Superior temporal gyrus (tissue), 1 donor: ENCODE results near the gene ENHO.
"Not testable (repeated sequence)": the region's sequence is repeated elsewhere in the genome, so short reads cannot be mapped to it uniquely, and the experiment has no call there.

ENCODE experiments used
- DNase-seq: peaks from one replicate; pipeline ENCODE4 v3.0.0-alpha.2; 2016; ENCODE audit errors: extremely low spot score

Gene ENHO

DNA sequence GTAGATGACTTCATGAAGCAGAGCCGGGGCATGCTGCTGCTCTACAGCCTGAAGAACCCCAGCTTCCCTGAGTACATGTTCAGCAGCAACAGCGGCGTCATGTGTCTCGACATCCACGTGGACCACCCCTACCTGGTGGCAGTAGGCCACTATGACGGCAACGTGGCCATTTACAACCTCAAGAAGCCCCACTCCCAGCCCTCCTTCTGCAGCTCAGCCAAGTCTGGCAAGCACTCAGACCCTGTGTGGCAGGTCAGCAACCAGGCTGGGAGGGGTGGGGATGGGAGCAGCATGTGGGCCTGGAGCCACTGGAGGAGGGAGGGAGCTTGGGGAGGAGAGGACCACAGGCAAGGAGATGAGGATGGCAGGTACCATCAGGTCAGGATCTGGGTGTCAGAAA is 16.2 kb downstream of the ENHO start:
- no peak for DNase-seq

DNA sequence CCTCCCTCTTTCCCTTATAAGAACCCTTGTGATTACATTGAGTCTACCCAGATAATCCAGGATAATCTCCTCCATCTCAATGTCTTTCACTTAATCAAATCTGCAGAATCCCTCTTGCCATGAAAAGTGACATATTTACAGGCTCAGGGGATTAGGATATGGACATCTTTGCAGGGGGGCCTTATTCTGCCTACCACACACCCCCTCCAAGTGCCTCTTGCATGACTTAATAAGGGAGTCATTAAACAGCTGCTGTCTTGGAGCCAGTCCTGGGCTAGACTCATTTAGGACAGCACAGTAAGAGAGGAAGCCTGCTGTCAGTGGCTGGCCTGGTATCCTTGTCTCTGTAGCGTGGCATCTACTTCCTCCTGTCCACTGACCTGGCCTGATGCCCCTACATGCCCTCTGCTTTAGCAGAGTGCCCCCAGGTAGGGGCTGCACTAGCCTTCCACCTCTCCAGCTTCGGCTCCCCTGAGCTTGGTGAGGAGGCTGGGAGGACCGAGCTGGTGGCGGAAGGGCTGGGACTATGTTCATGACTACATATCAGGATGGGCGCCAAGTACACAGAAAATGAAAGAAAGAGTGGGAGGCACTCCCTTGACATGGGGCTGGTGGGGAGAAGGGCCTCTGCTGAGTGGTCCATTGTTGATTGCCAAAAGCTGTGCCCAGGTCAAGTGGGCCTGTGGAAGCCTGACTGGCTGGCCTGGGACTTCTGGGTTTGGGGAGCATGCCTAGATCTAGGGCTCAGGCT is 17.2 kb downstream of the ENHO start:
- DNase-seq = no peak

DNA sequence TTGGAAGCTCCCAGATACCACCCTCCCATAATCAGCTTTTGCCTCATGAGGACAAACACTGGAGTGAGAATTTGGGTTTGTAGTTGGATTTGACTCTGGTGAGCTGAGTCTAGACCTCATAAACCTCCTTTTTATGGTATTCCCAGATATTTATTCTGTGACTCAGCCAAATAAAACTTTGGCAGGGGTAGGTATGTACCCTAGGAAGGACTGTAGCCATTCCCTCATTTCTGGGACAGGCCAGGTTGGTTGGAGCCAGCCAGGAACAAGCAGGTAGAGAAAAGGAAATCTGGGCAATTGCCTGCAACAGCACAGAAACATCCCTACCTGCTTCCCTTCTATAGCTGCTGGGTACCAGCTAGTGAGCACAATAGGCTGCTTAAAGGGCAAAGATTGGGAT is 19.4 kb downstream of the ENHO start:
- no peak for DNase-seq

DNA sequence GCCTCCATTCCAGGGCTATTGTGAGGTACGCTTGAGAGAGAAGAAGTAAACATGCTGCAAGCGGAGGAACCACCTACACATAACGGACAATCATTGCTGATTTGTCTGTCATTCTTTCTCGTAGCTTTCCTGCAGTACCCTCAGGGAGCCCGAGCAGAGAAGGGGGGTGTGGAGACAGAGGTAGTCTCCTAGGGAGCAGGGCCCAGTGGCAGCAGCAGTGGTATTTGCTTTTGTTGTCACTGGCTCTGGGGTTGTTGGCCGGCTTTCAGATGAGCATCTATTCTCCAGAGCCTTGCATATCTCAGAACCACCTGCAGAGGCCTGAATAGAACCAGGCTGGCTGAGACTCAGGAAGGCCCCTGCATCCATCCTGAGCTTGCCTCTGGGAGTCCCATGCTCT is 19.9 kb downstream of the ENHO start:
- peak; percentile 48 for DNase-seq

DNA sequence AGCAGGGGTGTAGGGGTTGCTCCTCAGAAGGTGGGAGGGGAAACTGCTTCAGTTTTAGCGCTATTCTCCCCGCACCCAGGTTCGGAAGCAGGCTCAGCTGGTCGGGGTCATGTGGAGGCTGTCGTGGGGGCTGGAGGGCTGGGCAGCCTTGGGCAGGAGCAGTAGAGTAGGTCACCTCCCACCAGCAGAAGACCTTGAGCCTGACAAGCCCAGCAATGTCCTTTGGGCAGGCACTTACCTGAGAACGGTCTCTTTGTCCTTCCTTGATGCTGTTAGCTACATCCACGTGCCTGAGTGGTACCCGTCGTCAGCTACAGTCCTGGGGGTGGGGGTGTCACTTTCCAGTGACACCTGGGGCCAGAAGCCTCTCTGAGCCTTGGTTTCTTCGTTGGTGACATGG is 20.3 kb downstream of the ENHO start:
- no peak for DNase-seq

DNA sequence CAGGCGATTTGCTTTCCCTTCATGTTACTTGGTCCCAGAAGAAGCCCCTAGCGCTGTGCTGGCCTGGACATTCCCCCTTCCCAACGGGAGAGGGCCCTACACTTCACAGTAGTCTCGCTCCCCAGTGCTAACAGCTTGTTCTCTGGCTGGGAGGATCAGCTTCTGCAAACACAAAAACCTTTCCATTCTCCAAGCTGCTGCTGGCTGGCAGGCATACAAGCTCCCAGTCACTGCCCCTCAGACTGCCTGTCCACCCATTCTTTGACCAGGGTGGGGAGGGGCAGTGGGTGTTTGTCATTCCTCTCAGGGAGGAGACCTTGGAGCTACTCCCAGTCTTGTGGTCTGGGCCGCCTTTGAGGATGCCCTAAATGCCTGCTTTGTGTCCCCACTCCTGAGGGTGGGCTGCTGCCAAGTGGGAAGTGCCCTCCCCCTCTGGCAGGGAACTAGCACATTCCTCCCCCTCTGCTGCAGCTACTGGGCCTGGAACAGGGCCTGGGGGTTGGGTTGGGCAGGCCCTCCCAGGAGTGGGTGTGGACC is 20.8 kb downstream of the ENHO start:
- DNase-seq = peak; percentile 99

DNA sequence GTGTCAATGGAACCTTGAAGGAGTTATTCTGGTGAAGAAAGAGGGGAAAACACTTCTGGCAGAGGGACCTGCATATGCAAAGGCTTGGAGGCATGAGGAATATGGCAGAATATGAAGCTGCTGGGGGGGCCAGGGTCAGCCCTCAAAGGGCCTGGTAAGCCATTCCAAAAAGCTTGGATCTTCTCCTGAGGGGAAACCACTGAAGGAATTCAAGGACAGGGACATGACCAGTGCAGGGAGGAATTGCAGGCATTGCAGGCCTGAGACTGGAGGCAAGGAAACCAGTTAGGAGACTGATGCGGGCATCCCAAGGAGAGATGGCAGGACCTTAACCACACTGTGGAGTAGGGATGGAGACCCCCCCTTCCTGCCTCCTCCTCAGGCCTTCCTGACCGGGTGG is 21.4 kb downstream of the ENHO start:
- no peak for DNase-seq

DNA sequence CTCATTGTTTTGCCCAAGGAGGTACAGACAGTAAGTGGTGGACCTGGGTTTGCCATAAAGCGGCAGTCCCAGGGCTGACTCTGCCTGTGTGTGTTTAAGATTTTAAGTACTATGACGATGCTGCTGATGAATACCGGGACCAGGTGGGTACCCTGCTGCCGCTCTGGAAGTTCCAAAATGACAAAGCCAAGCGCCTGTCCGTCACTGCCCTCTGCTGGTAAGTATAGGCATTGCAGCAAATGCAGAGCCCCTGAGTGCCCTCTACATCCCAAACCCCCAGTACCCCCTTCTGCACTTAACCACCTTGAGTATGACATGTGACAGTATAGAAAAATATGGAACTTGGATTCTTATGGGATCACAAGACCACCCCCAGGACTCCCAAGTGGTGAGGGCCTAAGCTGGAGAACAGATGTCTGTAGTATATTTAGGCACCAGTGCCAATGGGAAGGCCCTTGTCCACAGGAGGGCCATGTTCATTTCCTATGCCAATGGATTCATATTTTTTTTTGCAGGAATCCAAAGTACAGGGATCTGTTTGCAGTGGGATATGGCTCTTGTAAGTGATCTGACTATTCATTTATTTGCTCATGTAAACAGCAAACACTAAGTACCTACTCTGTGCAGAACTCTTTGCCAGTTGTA is 22.0 kb downstream of the ENHO start:
- DNase-seq = peak; percentile 86

DNA sequence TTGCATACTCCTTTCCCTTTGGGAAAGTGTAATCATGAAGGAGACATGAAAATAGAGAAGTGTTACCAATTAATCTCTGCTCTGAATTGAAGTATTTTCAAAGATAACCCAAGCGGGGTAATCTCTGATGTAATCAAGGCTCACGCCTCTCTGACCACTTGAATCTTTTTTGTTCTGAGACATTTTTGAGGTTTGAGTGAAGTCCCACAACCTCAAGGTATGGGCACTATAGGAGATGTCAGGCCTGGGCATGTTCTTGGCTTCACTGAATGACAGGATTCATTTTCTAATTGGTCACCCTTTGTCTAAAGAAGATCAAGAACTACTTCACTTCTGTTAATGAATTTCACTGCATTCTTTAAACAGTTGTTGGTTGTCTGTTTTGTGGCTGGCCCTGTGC is 23.7 kb downstream of the ENHO start:
- no peak for DNase-seq

DNA sequence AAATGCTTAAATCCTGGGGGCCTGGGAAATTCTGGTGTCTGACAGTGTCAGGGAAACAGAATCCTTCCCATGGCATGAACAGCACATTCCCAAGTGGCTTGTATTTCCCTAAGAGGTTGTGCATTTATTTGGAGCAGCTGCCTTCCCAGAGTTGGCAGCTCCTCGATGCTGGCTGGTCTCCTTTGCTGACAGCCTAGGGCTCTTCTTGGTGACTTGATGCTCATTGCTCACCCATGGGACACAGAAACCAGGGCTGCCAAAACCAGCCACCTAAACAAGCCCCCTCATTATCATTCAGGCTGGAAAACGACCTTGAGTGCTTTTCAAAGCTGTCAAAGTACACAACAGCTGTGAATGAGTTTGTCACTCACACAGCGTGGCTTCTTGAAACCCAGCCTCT is 24.2 kb downstream of the ENHO start:
- DNase-seq = peak; percentile 18

DNA sequence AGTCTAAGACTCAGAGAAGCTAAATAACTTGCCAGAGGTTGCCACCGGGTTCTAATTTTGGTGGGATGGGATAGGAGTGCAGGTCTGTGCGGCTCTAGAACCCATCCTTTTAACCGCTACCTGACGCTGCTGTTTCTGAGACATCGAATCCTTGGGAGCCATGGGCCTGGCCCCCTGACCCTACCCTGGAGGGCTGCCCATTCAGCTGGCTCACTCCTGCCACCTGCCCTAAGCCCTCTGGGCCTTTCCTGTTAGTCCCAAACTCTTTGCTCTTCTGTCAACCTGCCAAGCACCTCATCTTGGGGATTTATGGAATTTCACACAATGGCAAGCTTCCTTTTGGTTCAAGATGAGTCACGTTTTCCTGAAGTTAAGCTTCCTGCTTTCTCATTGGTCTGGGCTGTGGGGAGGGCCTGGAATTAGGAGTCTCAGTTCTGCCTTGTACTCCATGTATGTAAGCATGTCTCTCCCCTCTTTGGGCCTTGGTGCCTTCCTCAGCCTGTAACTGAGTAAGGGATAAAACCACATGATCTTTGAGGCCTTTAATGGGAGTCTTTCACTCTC is 26.6 kb downstream of the ENHO start:
- DNase-seq = no peak

DNA sequence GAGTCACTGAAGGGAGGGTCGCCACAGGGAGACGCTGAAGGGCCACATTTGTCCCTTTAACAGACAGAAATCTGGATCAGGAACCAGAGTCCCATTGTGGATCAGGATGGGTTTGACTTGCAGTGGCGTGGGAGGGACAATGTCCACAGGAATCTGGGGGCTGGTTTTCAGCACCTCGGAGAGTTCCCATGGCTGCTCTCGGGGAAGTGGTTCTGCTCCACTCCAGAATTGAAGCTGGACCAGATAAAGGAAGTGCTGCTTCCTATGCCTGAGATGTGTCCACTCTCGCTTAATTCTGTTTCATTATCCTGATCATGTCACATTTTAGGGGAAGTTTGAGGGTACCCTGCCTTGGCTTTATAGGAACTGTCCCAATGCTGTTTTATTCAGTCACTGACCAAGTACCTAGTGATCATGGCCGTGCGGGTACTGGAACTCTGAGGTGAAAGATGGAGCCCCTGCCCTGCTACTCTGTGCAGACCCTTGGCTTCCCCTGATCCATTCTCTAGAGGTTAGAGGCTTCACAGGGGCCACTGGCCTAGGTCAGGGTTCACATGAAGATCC is 28.7 kb downstream of the ENHO start:
- no peak for DNase-seq

DNA sequence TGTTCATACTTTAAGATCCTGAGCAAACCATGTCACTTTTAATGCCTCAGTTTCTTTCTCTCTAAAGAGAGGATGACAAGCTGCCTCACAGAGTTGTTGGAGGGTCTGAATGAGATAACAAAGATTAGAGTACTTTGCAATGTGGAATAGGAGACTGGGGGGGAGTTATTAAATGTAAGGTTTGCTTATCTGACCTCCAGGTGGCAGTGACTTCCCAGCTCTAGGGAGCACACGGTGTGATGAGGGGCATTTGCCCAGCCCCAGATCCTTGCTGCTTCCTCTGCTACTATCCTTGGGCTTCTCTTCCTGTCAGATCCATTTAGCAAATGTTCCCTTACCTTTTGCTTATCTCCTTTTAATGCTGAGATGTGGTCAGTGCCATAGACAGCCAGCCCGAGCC is 30.7 kb downstream of the ENHO start:
- DNase-seq = no peak

DNA sequence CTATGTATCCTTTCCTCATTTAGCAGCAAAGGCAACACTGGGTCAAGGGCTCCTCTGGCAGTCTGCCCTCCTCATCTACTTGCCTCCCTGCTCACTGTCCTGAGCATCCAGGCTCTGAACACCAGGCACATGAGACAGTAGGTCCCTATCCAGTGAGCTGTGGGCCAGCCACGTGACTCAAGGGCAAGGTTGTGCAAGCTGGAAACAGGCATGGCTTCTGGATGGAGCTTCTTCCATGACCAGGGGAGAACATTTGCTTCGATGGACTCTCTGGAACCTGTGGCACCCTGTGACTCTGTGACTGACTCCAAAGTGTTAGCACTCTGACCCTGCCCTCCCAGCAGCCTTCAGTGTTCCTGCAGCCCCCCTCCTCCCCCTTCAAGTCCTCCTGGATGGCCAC is 31.2 kb downstream of the ENHO start:
- no peak for DNase-seq

DNA sequence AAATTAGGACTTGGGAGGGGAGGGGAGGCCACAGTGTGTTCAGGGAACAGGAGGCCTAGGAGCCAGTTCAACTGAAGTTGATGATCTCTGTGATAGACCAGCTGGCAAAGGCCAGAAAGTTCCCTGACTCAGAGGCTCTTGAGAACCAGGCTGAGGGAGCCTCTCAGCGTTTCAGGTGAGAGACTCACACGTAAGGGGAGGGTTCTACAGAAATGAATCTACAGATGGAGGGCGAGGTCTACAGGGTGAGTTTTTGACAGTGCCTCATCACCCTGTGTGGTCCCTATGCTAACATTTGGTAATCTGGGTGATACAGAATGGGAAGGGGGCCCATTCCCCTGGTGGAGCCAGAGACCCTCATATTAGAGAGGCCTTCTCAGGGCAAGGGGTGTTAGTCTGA is 32.0 kb downstream of the ENHO start:
- DNase-seq = no peak

DNA sequence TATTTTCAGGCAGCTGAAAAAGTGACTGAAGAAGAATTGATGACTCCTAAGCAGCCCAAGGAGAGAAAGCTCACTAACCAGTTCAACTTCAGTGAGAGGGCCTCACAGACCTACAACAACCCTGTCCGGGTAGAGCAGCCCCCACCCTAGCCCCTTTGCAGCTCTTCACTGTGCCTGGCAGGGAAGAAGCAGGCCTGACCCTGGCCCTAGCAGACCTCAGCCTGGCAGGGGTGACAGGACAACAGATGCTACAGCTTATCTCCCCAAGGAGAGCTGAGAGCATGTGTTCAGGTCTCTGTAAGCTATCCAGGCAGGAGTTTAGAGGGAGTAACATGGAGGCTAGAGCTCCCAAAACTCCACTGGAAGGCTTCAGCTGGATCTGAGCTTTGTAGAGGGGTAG is 32.4 kb downstream of the ENHO start:
- no peak for DNase-seq

DNA sequence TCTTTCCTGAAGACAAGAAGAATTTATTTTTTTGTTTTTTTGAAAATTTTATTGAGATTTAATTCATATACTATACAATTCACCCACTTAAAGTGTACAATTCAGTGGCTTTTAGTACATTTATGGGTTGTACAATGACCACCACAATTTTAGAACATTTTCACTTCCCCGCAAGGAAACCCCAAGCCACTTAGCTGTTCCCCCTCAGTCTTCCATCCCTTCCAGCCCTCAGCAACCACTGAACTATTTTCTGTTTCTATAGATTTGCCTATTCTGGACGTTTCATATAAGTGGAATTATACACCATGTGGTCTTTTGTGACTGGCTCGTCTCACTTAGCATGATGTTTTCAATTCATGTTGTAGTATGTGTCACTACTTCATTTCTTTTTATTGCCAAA is 36.2 kb downstream of the ENHO start:
- no peak for DNase-seq

DNA sequence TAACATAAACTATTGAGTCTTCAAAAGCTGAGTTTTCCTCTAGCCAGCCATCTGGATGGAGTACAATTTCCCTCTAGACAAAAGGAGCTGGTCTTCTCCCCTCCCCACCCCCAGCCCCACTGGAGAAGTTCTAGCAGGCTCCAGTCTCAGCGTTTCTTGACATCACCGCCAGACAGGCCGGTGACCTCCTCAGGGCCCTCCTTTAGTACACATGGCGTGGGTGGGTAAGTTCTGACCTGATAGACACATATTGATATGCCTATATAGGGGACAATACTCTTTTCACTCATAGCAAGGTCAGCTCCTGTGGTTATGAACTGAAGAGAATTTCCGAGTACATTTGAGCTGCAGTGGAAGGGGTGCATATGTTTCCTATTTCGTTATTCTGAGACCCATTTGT is 37.0 kb downstream of the ENHO start:
- no peak for DNase-seq

DNA sequence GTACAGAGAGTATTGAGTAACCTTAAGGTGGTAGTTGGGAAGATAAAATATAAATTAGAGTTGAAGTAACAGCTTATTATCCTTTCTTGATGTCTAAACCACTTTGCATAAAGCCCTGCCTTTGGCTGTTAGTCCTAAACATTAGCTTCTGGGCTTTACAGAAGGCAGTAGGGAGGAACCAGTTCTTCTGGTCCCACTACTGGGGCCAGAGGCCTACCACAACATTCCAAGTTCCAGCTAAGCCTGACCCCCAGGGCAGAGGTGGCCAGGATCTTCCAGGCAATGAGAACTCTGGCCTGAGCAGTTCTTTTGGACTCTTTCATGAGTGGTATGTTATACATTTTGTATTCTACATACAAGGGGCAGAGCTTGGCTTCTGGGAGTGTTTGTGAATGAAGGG is 38.1 kb downstream of the ENHO start:
- DNase-seq = no peak

DNA sequence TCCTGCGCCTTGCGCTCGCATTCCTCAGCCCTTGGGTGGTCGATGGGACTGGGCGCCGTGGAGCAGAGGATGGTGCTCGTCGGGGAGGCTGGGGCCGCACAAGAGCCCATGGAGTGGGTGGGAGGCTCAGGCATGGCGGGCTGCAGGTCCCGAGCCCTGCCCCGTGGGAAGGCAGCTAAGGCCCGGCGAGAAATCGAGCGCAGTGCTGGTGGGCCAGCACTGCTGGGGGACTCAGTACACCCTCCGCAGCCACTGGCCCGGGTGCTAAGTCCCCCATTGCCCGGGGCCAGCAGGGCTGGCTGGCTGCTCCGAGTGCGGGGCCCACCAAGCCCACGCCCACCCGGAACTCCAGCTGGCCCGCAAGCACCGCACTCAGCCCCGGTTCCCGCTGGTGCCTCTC is 40.0 kb downstream of the ENHO start:
- DNase-seq = not testable (repeated sequence)

DNA sequence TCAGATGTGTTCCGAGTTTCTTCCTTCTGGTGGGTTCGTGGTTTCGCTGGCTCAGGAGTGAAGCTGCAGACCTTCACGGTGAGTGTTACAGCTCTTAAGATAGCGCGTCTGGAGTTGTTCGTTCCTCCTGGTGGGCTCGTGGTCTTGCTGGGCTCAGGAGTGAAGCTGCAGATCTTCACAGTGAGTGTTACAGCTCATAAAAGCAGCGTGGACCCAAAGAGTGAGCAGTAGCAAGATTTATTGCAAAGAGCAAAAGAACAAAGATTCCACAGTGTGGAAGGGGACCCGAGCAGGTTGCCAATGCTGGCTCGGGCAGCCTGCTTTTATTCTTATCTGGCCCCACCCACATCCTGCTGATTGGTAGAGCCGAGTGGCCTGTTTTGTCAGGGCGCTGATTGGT is 41.2 kb downstream of the ENHO start:
- DNase-seq = not testable (repeated sequence)

DNA sequence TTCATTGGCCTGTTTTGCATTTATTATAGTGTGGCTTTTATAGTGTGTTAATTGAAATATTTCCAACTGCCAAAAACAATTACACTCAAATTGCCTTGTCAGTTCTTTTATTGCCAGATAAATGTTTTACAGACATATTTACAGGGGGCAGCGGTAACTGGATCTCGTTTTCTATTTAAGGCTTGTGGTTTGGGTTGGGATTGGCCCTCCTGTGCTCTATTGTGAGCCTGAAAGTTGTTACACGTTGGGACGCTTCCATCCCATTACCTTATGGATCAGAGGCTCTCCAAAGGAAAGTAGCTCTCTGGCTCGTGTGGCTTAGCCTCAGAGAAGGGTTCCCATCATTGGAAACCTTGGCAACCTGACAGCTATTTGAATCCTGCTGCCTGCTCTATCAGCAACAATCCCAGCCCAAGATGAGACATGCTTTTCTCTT is 43.3 kb downstream of the ENHO start:
- DNase-seq = no peak

DNA sequence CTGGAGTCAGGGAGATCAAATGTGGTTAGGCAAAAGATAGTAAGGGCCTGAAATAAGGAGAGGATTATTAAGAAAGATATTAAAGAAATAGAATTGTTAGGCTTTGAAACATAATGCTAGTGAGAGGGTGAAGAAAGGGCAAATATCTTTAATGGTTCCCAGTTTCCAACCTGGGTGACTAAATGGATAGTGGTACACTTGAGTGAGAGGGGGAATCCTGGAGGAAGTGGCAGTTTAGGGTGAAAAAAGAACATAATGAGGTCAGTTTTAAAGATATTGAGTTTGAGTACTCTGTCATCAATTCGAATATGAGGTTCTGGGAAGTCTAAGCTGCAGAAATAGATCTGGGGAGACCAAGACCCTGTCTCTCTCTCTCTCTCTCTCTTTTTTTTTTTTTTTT is 45.2 kb downstream of the ENHO start:
- DNase-seq = no peak
